ENCODE data around the gene SLC35F3. TPM values are rescaled to one million over a fixed set of nuclear protein-coding genes. Genes with fewer than 3 reads are reported as not detected.

SLC35F3 gene
- total RNA-seq, 1 experiment from 2014 or later, result not detected

GRCh38 chr1:234272656-234273312 lies 368.3 kb downstream of the SLC35F3 start:
- Histone ChIP-seq H3K36me3 (ENCODE audit: insufficient read depth, low read length) (no peaks in the 10 kb centered on the region), H3K27ac (ENCODE audit: low read length) (no peak overlapping the region), H3K4me3 (ENCODE audit: low read length) (no peak overlapping the region)

GRCh38 chr1:234273981-234274380 lies 369.5 kb downstream of the SLC35F3 start:
- Histone ChIP-seq H3K4me1 (ENCODE audit: low read length) (no peaks in the 10 kb centered on the region), H2AFZ (ENCODE audit: low read length) (no peak overlapping the region), H3K27ac (ENCODE audit: low read length) (no peak overlapping the region), H3K36me3 (ENCODE audit: insufficient read depth, low read length) (no peaks in the 10 kb centered on the region), H3K4me3 (ENCODE audit: low read length) (no peak overlapping the region), H3K4me2 (ENCODE audit: low read depth, low read length, poor library complexity, severe bottlenecking) (no peak overlapping the region), H3K9ac (ENCODE audit: low read length) (no peak overlapping the region), H3K9me2 (replicated peaks; ENCODE audit: insufficient read depth, low read length) (no peaks in the 10 kb centered on the region), H4K20me1 (ENCODE audit: insufficient read depth, low read depth, low read length) (no peaks in the 10 kb centered on the region), H3K9me3 (ENCODE audit: low read length) (no peaks in the 10 kb centered on the region), H3K27me3 (ENCODE audit: low read length) (no peaks in the 10 kb centered on the region), H3K79me2 (ENCODE audit: low read length) (no peaks in the 10 kb centered on the region)
- no peak for DNase-seq

More at GRCh38 chr1:234272656-234273312, 368.3 kb downstream of the SLC35F3 start:
- Histone ChIP-seq H2AFZ (ENCODE audit: low read length) (no peak overlapping the region), H3K9ac (ENCODE audit: low read length) (no peak overlapping the region), H4K20me1 (ENCODE audit: insufficient read depth, low read depth, low read length) (no peaks in the 10 kb centered on the region), H3K4me2 (ENCODE audit: low read depth, low read length, poor library complexity, severe bottlenecking) (no peak overlapping the region), H3K79me2 (ENCODE audit: low read length) (no peaks in the 10 kb centered on the region), H3K27me3 (ENCODE audit: low read length) (no peaks in the 10 kb centered on the region), H3K4me1 (ENCODE audit: low read length) (no peaks in the 10 kb centered on the region), H3K9me2 (replicated peaks; ENCODE audit: insufficient read depth, low read length) (no peaks in the 10 kb centered on the region), H3K9me3 (ENCODE audit: low read length) (no peaks in the 10 kb centered on the region)
- no peak for DNase-seq

GRCh38 chr1:234276151-234276788 lies 371.8 kb downstream of the SLC35F3 start:
- no peak for DNase-seq
- H3K27ac ChIP-seq (ENCODE audit: low read length), result no peak overlapping the region
- H3K9ac ChIP-seq (ENCODE audit: low read length), result no peak overlapping the region
- no peaks in the 10 kb centered on the region for H4K20me1 ChIP-seq (ENCODE audit: insufficient read depth, low read depth, low read length)
- H3K36me3 ChIP-seq (ENCODE audit: insufficient read depth, low read length), result no peaks in the 10 kb centered on the region
- H3K79me2 ChIP-seq (ENCODE audit: low read length), result no peaks in the 10 kb centered on the region
- H3K4me3 ChIP-seq (ENCODE audit: low read length), result no peak overlapping the region
- H3K27me3 ChIP-seq (ENCODE audit: low read length), result no peaks in the 10 kb centered on the region
- H3K4me1 ChIP-seq (ENCODE audit: low read length), result no peaks in the 10 kb centered on the region
- H3K4me2 ChIP-seq (ENCODE audit: low read depth, low read length, poor library complexity, severe bottlenecking), result no peak overlapping the region
- no peak overlapping the region for H2AFZ ChIP-seq (ENCODE audit: low read length)
- H3K9me2 ChIP-seq (replicated peaks; ENCODE audit: insufficient read depth, low read length), result no peaks in the 10 kb centered on the region
- no peaks in the 10 kb centered on the region for H3K9me3 ChIP-seq (ENCODE audit: low read length)

GRCh38 chr1:234277161-234277868 lies 372.8 kb downstream of the SLC35F3 start:
- Histone ChIP-seq H3K4me2 (ENCODE audit: low read depth, low read length, poor library complexity, severe bottlenecking) (no peak overlapping the region), H3K9me3 (ENCODE audit: low read length) (no peaks in the 10 kb centered on the region), H2AFZ (ENCODE audit: low read length) (no peak overlapping the region), H3K36me3 (ENCODE audit: insufficient read depth, low read length) (no peaks in the 10 kb centered on the region), H3K9ac (ENCODE audit: low read length) (no peak overlapping the region), H3K27ac (ENCODE audit: low read length) (no peak overlapping the region), H3K4me1 (ENCODE audit: low read length) (no peaks in the 10 kb centered on the region), H3K79me2 (ENCODE audit: low read length) (no peaks in the 10 kb centered on the region), H4K20me1 (ENCODE audit: insufficient read depth, low read depth, low read length) (no peaks in the 10 kb centered on the region), H3K9me2 (replicated peaks; ENCODE audit: insufficient read depth, low read length) (no peaks in the 10 kb centered on the region), H3K4me3 (ENCODE audit: low read length) (no peak overlapping the region), H3K27me3 (ENCODE audit: low read length) (no peaks in the 10 kb centered on the region)
- no peak for DNase-seq

- no peaks in the 10 kb centered on the region for H3K36me3 ChIP-seq (ENCODE audit: insufficient read depth, low read length)
- H4K20me1 ChIP-seq (ENCODE audit: insufficient read depth, low read depth, low read length), result no peaks in the 10 kb centered on the region
- no peaks in the 10 kb centered on the region for H3K27me3 ChIP-seq (ENCODE audit: low read length)
- no peak overlapping the region for H3K27ac ChIP-seq (ENCODE audit: low read length)
- H3K9ac ChIP-seq (ENCODE audit: low read length), result no peak overlapping the region
- no peaks in the 10 kb centered on the region for H3K9me2 ChIP-seq (replicated peaks; ENCODE audit: insufficient read depth, low read length)
- no peak overlapping the region for H3K4me2 ChIP-seq (ENCODE audit: low read depth, low read length, poor library complexity, severe bottlenecking)
- no peak for DNase-seq
- no peaks in the 10 kb centered on the region for H3K4me1 ChIP-seq (ENCODE audit: low read length)
- no peaks in the 10 kb centered on the region for H3K79me2 ChIP-seq (ENCODE audit: low read length)
- no peaks in the 10 kb centered on the region for H3K9me3 ChIP-seq (ENCODE audit: low read length)
- no peak overlapping the region for H3K4me3 ChIP-seq (ENCODE audit: low read length)
- H2AFZ ChIP-seq (ENCODE audit: low read length), result no peak overlapping the region
Observed at GRCh38 chr1:234279021-234279420, 374.5 kb downstream of the SLC35F3 start.

- H3K4me3 ChIP-seq (ENCODE audit: low read length), result no peak overlapping the region
- H3K4me1 ChIP-seq (ENCODE audit: low read length), result no peaks in the 10 kb centered on the region
- no peak overlapping the region for H2AFZ ChIP-seq (ENCODE audit: low read length)
- H3K79me2 ChIP-seq (ENCODE audit: low read length), result no peaks in the 10 kb centered on the region
- no peak overlapping the region for H3K4me2 ChIP-seq (ENCODE audit: low read depth, low read length, poor library complexity, severe bottlenecking)
- no peaks in the 10 kb centered on the region for H4K20me1 ChIP-seq (ENCODE audit: insufficient read depth, low read depth, low read length)
- H3K9me3 ChIP-seq (ENCODE audit: low read length), result no peaks in the 10 kb centered on the region
- DNase-seq, result no peak
- H3K27me3 ChIP-seq (ENCODE audit: low read length), result no peaks in the 10 kb centered on the region
- no peak overlapping the region for H3K27ac ChIP-seq (ENCODE audit: low read length)
- H3K9ac ChIP-seq (ENCODE audit: low read length), result no peak overlapping the region
- H3K9me2 ChIP-seq (replicated peaks; ENCODE audit: insufficient read depth, low read length), result no peaks in the 10 kb centered on the region
- no peaks in the 10 kb centered on the region for H3K36me3 ChIP-seq (ENCODE audit: insufficient read depth, low read length)
Observed at GRCh38 chr1:234280500-234280899, 376.0 kb downstream of the SLC35F3 start.

GRCh38 chr1:234281826-234282489 lies 377.5 kb downstream of the SLC35F3 start:
- no peak for DNase-seq
- Histone ChIP-seq H2AFZ (ENCODE audit: low read length) (no peak overlapping the region), H3K79me2 (ENCODE audit: low read length) (no peaks in the 10 kb centered on the region), H4K20me1 (ENCODE audit: insufficient read depth, low read depth, low read length) (no peaks in the 10 kb centered on the region), H3K4me1 (ENCODE audit: low read length) (no peaks in the 10 kb centered on the region), H3K27ac (ENCODE audit: low read length) (no peak overlapping the region), H3K36me3 (ENCODE audit: insufficient read depth, low read length) (no peaks in the 10 kb centered on the region), H3K4me3 (ENCODE audit: low read length) (no peak overlapping the region), H3K4me2 (ENCODE audit: low read depth, low read length, poor library complexity, severe bottlenecking) (no peak overlapping the region), H3K9ac (ENCODE audit: low read length) (no peak overlapping the region), H3K27me3 (ENCODE audit: low read length) (no peaks in the 10 kb centered on the region), H3K9me2 (replicated peaks; ENCODE audit: insufficient read depth, low read length) (no peaks in the 10 kb centered on the region), H3K9me3 (ENCODE audit: low read length) (no peaks in the 10 kb centered on the region)

- Histone ChIP-seq H4K20me1 (ENCODE audit: insufficient read depth, low read depth, low read length) (no peaks in the 10 kb centered on the region), H3K9me2 (replicated peaks; ENCODE audit: insufficient read depth, low read length) (no peaks in the 10 kb centered on the region), H2AFZ (ENCODE audit: low read length) (no peak overlapping the region), H3K9ac (ENCODE audit: low read length) (no peak overlapping the region), H3K4me1 (ENCODE audit: low read length) (no peaks in the 10 kb centered on the region), H3K4me3 (ENCODE audit: low read length) (no peak overlapping the region), H3K9me3 (ENCODE audit: low read length) (peaks cover 5% of the 10 kb centered on the region; the same call in 1 of the 2 replicates), H3K36me3 (ENCODE audit: insufficient read depth, low read length) (no peaks in the 10 kb centered on the region), H3K4me2 (ENCODE audit: low read depth, low read length, poor library complexity, severe bottlenecking) (no peak overlapping the region), H3K79me2 (ENCODE audit: low read length) (no peaks in the 10 kb centered on the region), H3K27ac (ENCODE audit: low read length) (no peak overlapping the region), H3K27me3 (ENCODE audit: low read length) (no peaks in the 10 kb centered on the region)
- no peak for DNase-seq
Observed at GRCh38 chr1:234286206-234286605, 381.7 kb downstream of the SLC35F3 start.

Measured in Karpas-422 (cell line).